ENCODE results near the gene RASAL1.
A peak's percentile ranks its signal among the peaks of the same experiment; 100 is the strongest.

Gene RASAL1

GRCh38 chr12:113180333-113180732 lies 44.8 kb upstream of the RASAL1 start:
- no peak overlapping the region for H3K4me3 ChIP-seq (ENCODE audit: low read length)
- no peak for TF ChIP-seq CTCF (IDR thresholded peaks at IDR 0.05; ENCODE audit: insufficient read depth, low read depth, low read length, missing control alignments)
- DNase-seq (ENCODE audit: low read depth), result no peak

- TF ChIP-seq CTCF (IDR thresholded peaks at IDR 0.05; ENCODE audit: insufficient read depth, low read depth, low read length, missing control alignments), result no peak
- no peak for DNase-seq (ENCODE audit: low read depth)
- no peak overlapping the region for H3K4me3 ChIP-seq (ENCODE audit: low read length)
Observed at GRCh38 chr12:113179023-113179422, 43.5 kb upstream of the RASAL1 start.

- H3K4me3 ChIP-seq (ENCODE audit: low read length), result no peak overlapping the region
- TF ChIP-seq CTCF (IDR thresholded peaks at IDR 0.05; ENCODE audit: insufficient read depth, low read depth, low read length, missing control alignments), result peak; percentile 97
- DNase-seq (ENCODE audit: low read depth), result peak; percentile 66
Observed at GRCh38 chr12:113174461-113175384, 39.2 kb upstream of the RASAL1 start.

GRCh38 chr12:113173081-113173698 lies 37.6 kb upstream of the RASAL1 start:
- H3K4me3 ChIP-seq (ENCODE audit: low read length), result no peak overlapping the region
- DNase-seq (ENCODE audit: low read depth), result no peak
- TF ChIP-seq CTCF (IDR thresholded peaks at IDR 0.05; ENCODE audit: insufficient read depth, low read depth, low read length, missing control alignments), result no peak

GRCh38 chr12:113172185-113172584 lies 36.6 kb upstream of the RASAL1 start:
- no peak for TF ChIP-seq CTCF (IDR thresholded peaks at IDR 0.05; ENCODE audit: insufficient read depth, low read depth, low read length, missing control alignments)
- no peak for DNase-seq (ENCODE audit: low read depth)
- no peak overlapping the region for H3K4me3 ChIP-seq (ENCODE audit: low read length)

- H3K4me3 ChIP-seq (ENCODE audit: low read length), result no peak overlapping the region
- no peak for TF ChIP-seq CTCF (IDR thresholded peaks at IDR 0.05; ENCODE audit: insufficient read depth, low read depth, low read length, missing control alignments)
- DNase-seq (ENCODE audit: low read depth), result no peak
Observed at GRCh38 chr12:113171543-113171942, 36.0 kb upstream of the RASAL1 start.
